NCI-H748 (cell line): ENCODE results near the gene CEP20.
"Not testable (repeated sequence)": the region's sequence is repeated elsewhere in the genome, so short reads cannot be mapped to it uniquely, and the experiment has no call there.

Experiments
- DNase-seq: peaks from one replicate; lab custom pipeline; 2025; ENCODE audit not compliant: unreplicated experiment; lab: John Stamatoyannopoulos, UW

Gene CEP20, protein sequence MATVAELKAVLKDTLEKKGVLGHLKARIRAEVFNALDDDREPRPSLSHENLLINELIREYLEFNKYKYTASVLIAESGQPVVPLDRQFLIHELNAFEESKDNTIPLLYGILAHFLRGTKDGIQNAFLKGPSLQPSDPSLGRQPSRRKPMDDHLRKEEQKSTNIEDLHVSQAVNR

DNA sequence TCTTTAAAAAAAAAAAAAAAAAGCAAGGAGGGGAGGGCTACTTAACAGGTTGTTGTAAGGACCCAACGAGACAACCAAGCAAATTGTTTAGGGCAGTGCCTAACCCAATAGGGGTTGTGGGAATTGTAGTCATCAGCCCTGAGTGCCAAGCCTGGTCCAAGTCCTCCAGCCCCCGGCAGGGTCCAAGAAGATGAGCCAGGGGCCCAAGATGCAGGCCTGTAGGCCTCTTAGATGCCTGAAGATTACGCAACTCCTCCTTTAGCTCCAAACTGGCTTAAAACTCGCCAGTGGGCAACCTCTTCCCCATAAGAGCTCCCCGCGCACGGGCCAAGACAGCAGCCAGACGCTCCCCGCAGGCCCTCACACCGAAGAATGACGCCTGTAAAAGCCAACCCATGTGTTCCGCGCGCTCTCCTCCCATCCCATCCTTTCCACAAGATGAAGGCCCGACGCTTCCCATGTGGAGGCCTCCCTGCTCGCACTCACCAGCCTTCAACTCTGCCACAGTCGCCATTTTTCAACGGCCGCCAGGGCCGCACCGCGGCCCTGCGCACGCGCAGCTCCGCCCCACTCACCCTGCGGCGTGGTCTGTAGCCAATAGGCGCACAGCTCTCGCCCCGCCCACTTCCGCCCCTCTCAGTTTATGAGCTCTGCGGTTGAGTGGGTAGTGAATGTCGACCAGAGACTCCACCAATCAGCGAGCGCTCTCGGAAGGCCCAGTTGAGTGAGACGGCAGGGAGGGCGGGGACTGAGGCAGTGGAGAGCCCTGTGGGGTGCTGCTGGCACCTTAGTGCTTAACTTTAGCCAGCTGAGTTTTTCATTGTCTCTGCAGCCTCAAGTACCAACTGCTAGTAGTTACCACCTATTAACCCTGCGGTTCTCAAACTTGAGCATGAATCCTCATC, at the start of gene CEP20:
CEP20 (minus strand) TSS at position 532 of the 905 bp plus-strand sequence; CDS start at position 514, 18 bp downstream.
- DNase-seq = peak; percentile 97

DNA sequence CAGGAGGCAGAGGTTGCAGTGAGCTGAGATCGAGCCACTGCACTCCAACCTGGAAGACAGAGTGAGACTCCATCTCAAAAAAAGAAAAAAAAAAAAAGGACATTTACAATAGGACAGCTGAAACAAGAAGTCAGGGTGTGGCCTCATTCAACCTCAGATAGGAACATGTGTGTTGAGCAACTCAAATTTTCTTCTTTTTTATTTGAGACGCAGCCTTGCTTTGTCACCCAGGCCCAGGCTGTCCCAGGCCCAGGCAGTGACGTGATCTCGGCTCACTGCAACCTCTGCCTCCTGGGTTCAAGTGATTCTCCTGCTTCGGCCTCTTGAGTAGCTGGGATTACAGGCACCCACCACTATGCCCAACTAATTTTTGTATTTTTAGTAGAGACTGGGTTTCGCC, 48.4 kb upstream of the CEP20 start:
- not testable (repeated sequence) for DNase-seq

DNA sequence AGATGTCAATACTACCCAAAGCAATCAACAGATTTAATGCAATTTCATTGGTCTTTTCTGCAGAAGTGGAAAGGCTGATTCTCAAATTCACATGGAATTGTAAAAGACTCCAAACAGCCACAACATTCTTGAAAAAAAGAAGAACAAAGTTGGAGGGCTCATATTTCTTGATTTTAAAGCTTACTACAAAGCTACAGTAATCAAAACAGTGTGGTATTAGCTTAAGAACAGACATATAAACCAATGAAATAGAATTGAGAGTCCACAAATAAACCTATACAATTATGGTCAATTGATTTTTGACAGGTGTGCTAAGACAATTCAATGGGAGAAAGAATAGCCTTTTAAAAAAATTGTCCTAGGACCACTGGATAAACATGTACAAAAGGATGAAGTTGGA, 46.6 kb upstream of the CEP20 start:
- DNase-seq = no peak

DNA sequence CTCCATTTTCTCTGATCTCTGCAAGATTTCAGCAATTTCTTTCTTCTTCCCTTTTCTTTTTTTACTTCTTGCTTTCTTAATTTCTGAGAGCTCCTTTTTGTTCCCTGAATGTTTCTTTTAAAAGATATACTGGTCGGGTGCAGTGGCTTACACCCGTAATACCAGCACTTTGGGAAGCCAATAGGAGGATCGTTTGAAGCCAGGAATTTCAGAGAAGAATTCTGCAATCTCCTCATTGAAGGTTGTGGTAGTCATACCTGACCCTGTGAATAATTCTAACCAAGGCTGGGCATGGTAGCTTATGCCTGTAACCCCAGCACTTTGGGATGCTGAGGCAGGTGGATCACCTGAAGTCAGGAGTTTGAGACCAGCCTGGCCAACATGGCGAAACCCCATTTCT, 45.4 kb upstream of the CEP20 start:
- DNase-seq = no peak

DNA sequence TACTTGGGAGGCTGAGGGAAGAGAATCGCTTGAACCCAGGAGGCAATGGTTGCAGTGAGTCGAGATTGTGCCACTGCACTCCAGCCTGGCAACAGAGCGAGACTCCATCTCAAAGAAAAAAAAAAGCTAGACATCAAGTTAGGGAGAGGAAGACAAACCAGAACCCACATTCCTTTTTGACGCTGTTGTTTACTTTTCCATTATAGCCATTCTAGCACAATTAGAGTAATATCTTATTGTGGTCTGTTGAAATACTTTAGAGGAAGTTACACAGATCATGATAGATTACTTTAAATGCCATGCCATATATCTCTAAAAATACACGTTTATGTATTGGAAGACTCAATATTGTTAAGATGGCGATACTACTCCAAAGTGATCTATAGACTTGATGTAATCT, 44.5 kb upstream of the CEP20 start:
- no peak for DNase-seq

DNA sequence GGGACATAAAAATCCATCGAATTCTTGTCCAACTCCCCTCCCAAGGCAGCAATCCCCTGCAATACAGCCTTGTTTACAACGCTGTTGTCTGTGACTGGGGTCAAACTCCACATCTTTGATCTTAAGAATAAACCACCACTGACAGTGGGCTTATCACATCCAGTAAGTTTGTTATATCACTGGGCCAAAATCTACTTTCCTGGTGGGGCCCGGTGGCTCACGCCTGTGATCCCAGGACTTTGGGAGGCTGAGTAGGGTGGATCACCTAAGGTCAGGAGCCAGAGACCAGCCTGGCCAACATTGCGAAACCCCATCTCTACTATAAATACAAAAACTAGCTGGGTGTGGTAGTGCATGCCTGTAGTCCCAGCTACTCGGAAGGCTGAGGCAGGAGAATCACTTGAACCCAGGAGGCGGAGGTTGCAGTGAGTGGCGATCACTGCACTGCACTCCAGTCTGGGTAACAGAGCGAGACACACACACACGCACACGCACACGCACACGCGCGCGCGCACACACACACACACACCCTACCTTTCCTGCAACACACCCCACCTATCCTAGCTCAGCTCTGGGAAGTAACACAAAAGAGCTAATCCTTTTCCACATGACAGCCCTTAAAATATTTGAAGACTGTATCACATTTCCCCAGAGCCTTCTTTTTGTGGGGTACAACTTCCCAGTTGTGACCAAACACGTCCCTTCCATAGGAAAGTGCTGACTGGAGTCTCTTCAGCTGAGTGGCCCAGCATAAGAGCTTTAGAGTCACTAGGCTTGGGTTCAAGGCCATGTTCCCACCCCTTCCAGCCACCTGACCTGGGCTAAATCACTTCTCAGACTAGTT, 40.1 kb upstream of the CEP20 start:
- DNase-seq = no peak

DNA sequence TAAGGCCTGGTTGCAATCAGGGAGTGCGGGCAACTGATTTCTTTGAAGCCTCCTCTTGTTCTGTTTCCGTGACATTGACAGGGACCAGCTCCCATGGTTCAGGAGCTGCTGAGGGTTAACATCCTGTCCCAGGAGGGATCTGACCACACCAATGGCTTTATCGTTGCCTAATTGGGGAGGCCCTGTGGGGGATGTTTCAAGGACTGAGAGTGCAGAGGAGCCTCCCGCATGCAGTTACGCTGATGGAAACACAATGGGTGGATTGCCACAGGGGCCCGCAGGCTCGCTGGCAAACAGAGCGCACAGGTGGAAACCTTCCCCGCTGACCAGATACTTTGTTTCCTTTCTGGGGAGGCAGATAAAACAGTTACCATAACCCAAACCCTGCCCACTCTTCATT, 37.2 kb upstream of the CEP20 start:
- no peak for DNase-seq

DNA sequence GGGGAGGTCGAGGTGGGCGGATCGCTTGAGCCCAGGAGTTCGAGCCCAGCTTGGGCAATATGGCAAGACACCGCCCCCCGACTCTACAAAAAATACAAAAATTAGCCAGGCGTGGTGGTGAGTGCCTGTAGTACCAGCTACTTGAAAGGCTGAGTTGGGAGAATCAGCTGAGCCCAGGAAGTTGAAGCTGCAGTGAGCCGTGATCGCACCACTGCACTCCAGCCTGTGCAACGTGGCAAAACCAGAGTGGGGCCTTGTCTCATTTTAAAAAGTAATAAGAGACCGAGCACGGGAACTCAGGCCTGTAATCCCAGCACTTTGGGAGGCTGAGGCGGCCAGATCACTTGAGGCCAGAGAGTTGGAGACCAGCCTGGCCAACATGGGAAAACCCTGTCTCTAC, 36.6 kb upstream of the CEP20 start:
- DNase-seq = no peak

DNA sequence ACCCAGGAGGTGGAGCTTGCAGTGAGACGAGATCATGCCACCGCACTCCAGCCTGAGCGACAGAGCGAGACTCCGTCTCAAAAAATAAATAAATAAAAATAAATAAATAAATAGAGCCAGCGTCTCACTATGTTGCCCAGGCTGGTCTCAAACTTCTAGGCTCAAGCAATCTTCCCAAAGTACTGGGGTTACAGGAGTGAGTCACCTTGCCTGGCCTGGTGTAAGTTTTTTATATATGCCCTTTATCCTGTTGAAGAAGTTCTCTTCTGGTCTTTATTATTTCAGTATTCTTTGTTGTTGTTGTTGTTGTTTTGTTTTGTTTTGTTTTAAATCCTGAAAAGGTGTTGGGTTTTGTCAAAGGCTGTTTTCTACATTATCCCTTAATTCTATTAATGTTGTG, 30.9 kb upstream of the CEP20 start:
- DNase-seq = no peak

DNA sequence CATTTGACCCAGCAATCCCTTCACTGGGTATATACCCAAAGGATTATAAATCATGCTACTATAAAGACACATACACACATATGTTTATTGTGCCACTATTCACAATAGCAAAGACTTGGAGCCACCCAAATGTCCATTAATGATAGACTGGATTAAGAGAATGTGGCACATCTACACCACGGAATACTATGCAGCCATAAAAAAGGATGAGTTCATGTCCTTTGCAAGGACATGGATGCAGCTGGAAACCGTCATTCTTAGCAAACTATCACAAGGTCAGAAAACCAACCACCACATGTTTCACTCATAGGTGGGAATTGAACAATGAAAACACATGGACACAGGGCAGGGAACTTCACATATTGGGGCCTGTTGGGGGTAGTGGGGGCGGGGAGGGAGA, 29.9 kb upstream of the CEP20 start:
- DNase-seq = not testable (repeated sequence)

DNA sequence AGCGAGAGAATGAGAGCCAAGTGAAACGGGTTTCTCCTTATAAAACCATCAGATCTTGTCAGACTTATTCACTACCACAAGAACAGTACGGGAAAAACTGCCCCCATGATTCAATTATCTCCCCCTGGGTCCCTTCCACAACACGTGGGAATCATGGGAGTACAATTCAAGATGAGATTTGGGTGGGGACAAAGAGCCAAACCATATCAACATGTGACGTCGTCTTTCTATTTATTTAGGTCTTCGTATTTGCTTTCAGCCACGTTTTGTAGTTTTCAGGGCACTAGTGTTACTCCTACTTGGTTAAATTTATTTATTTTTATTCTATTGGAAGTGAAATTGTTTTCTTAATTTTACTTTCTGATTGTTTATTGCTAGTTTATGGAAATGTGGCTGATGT, 27.9 kb upstream of the CEP20 start:
- DNase-seq = no peak

DNA sequence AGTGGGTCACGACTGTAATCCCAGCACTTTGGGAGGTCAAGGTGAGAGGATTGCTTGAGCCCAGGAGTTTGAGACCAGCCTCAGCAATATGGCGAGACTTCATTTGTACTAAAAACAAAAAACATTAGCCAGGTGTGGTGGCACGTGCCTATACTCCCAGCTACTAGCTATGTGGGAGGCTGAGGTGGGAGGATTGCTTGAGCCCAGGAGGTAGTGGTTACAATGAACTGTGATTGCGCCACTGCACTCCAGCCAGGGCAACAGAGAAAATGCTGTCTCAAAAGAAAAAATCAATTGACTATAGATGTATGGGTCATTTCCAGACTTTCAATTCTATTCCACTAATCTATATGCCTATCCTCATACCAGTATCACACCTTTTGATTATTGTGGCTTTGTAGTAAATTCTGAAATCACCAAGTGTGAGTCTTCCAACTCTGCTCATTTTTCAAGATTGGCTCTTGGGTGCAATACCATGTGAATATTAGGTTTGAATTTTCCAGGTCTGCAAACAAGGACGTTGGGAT, 27.2 kb upstream of the CEP20 start:
- no peak for DNase-seq

DNA sequence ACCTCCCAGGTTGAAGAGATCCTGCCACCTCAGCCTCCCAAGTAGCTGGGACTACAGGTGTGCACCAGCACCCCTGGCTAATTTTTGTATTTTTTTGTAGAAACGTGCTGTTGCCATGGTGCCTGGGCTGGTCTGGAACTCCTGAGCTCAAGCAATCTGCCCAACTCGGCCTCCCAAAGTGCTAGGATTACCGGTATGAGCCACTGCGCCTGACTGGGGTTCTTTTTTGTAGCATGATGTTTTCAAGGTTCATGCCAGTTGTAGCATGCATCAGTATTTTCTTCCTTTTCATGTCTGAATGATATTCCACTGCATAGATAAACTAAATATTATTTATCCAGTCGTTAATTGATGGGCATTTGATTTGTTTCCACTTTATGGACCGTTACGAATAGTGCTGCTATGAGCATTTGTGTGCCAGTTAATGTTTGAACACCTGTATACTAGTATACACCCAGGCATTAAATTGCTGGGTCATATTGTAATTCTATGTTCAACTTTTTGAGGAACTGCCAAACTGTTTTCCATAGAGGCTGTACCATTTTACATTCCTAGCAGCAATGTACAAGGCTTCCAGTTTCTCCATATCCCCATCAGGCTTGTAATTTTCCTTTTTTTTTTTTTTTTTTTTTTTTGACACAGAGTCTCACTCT, 24.8 kb upstream of the CEP20 start:
- no peak for DNase-seq

DNA sequence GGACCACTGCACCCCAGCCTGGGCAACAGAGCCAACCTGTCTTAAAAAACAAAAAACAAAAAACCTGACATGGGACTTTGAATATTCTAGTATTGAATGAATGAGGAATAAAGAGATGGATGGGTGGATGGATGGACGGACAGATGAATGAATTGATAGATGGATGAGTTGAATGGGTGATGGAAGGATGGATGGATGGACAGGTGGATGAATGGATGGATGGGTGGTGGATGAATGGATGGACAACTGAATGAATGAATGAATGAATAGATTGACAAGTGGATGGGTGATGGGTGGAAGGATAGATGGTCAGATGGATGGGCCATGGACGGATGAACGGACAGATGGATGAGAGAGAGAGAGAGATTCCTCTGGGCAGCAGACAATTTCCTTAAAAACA, 22.8 kb upstream of the CEP20 start:
- DNase-seq = no peak

DNA sequence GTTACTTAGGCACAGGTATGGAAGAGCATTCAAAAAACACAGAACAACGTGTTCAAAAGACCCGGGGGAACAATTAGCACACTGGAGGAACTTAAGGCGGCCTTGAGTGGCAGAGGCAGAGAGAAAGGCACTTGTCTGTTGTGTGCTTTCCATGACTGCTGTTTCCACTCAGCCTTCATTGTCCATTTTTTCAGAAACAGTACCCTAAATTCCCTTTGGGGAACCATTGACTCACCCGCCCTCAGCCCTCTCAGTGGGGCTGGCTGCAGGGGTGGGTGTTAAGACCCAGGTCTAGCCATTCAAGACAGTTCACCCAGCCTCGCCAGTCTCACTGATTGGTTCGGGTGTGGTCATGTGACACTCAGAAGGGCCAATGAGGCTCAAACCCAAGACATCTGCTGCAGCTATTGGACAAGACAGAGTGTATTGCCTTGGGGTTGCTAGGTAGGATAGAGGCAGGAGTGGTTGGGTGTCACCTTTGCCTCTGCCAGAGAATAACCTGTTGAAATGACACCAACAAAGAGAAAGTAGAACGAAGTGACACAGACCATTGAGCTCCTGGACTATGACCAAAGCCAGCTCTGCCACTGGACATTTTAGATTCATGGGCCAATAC, 19.6 kb upstream of the CEP20 start:
- peak; percentile 53 for DNase-seq

DNA sequence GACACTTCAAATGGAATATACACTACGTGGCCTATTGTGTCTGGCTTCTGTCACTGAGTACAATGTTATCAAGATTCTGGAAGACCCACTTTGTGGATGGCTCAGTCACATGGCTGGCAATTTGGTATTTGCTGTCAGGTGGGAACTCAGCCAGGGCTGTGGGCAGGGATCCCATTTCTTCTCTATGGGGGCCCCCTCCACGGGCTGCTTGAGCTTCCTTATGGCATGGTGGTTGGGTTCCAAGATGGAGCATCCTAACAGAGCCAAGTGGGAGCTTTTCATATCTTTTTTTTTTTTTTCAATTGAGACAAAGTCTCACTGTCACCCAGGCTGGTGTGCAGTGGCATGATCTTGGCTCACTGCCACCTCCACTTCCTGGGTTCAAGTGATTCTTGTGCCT, 18.0 kb upstream of the CEP20 start:
- no peak for DNase-seq

DNA sequence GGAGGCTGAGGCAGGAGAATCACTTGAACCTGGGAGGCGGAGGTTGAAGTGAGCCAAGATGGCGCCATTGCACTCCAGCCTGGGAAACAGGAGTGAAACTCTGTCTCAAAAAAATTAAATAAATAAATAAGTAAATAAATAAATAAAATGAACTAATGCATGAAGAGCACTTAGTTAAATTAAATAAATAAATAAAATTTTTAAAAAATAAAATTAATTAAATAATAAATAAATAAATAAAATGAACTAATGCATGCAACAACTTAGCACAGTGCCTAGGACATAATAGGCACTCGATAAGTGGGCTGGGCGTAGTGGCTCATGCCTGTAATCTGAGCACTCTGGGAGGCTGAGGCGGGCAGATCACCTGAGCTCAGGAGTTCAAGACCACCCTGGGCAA, 15.6 kb upstream of the CEP20 start:
- no peak for DNase-seq

DNA sequence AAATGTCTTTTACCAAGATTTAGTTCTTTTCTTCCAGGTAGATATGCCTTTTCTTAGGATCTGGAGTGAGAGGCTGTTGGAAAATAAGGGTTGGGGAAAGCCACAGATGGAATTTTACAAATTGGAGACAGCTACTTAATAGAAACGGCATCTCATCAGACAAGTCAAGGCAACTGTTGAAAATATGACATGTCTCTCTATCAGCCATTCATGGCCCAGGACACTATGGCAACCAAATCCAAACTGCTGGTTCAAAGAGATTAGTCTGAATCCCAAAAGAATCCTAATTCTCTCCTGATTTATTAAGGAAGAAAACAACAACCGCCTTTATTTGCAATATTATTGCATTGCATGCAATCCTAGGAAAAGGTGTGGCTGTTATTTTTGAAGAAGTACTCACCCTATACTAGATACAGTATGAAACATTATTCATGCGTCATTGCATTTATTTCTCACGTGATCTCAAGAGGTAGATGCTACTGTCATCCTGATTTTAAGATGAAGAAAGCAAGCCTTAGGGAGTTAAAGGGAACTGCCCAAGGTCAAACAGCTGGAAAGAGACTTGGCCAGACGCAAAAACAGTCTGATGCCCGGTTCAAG, 12.6 kb upstream of the CEP20 start:
- DNase-seq = no peak

DNA sequence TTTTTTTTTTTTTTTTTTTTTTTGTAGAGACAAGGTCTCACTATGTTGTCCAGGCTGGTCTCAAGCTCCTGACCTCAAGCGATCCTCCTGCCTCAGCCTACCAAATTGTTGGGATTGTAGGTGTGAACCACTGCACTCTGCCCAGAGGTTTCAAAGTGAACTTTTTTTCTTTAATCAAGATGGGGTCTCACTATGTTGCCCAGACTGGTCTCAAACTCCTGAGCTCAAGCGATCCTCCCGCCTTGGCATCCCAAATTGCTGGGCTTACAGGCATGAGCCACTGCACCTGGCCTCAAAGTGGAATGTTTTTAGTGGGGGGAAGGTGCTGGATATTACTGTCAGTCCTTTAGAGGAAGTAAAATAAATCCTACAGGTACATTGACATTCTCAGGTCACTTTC, 12.0 kb upstream of the CEP20 start:
- DNase-seq = no peak

DNA sequence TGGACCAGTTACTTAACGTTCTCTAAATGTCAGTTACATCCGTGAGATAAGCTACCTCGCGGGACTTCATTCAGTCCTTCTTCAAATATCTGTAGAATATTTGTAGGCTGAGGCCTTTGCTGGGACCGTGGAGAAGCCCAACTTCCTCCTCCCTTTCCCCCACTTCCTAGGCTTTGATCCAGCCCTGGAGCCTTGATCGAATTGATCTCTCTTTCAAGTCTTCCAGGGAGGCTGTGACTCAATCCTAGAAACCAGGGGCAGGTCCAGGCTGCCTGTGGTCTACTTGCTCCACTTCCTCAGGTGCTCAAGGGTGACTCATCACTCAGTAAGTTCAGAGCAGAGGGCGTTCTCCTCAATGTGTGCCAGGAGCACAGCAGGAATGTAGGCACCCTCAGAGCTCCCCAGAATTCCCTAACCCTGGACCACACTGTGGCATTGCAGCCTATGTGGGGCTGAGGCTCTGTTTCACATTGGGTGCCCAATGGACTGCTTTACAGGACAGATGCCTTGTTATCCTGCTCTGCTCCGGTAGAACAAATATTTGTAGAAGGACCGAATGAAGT, 11.2 kb upstream of the CEP20 start:
- no peak for DNase-seq
